Measurements from ENCODE around the gene CCDC77. TPM values are rescaled to one million over a fixed set of nuclear protein-coding genes. Genes with fewer than 3 reads are reported as not detected.
"Not testable (repeated sequence)": the region's sequence is repeated elsewhere in the genome, so short reads cannot be mapped to it uniquely, and the experiment has no call there.

CCDC77 gene
- total and polyA plus RNA-seq, 2 experiments from 2014 or later = 24.7 to 26.7 TPM

- Histone ChIP-seq H3K79me2 (replicated peaks; ENCODE audit: insufficient read depth) (no peaks in the 10 kb centered on the region), H3K4me1 (ENCODE audit: insufficient read depth) (no peaks in the 10 kb centered on the region), H3K4me2 (no peak overlapping the region), H3K9me2 (ENCODE audit: insufficient read depth) (no peaks in the 10 kb centered on the region), H3K4me3 (no peak overlapping the region), H3F3A (replicated peaks; ENCODE audit: low read depth) (no peaks in the 10 kb centered on the region), H2AFZ (no peak overlapping the region), H3K27ac (ENCODE audit: low read depth) (no peak overlapping the region), H3K36me3 (ENCODE audit: insufficient read depth) (peaks cover 35% of the 10 kb centered on the region), H3K27me3 (ENCODE audit: insufficient read depth) (no peaks in the 10 kb centered on the region), H4K20me1 (replicated peaks; ENCODE audit: insufficient read depth) (no peaks in the 10 kb centered on the region)
- peaks cover 58% of the 10 kb centered on the region for H3K36me3 Mint-ChIP-seq (ENCODE audit: low read depth)
- no peaks in the 10 kb centered on the region for H3K4me1 Mint-ChIP-seq
- DNase-seq (ENCODE audit: low spot score) (no peak), ATAC-seq (no peak)
- no peak overlapping the region for H3K27ac Mint-ChIP-seq
- TF ChIP-seq REST (IDR thresholded peaks at IDR 0.05; ENCODE audit: unreplicated experiment) = no peak
- no peak for TF ChIP-seq JUNB (IDR thresholded peaks at IDR 0.05; ENCODE audit: unreplicated experiment)
- TF ChIP-seq EZH2 (IDR thresholded peaks at IDR 0.05; ENCODE audit: low read depth, unreplicated experiment) = no peak
- no peak for TF ChIP-seq POLR2AphosphoS5 (IDR thresholded peaks at IDR 0.05; ENCODE audit: low read depth)
- no peak for TF ChIP-seq ZNF114 (CRISPR knock-in tag; IDR thresholded peaks at IDR 0.05)
- TF ChIP-seq ETS1 (IDR thresholded peaks at IDR 0.05) = no peak
- TF ChIP-seq, protein P1, sequence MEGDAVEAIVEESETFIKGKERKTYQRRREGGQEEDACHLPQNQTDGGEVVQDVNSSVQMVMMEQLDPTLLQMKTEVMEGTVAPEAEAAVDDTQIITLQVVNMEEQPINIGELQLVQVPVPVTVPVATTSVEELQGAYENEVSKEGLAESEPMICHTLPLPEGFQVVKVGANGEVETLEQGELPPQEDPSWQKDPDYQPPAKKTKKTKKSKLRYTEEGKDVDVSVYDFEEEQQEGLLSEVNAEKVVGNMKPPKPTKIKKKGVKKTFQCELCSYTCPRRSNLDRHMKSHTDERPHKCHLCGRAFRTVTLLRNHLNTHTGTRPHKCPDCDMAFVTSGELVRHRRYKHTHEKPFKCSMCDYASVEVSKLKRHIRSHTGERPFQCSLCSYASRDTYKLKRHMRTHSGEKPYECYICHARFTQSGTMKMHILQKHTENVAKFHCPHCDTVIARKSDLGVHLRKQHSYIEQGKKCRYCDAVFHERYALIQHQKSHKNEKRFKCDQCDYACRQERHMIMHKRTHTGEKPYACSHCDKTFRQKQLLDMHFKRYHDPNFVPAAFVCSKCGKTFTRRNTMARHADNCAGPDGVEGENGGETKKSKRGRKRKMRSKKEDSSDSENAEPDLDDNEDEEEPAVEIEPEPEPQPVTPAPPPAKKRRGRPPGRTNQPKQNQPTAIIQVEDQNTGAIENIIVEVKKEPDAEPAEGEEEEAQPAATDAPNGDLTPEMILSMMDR (conservative IDR thresholded peaks at IDR 0.05; ENCODE audit: low read depth in 2 of 2) = no peak
- TF ChIP-seq CREB1 (CRISPR knock-in tag; IDR thresholded peaks at IDR 0.05; ENCODE audit: low read depth) = no peak
- no peaks in the 10 kb centered on the region for H3K9me3 Mint-ChIP-seq
- H3K4me3 Mint-ChIP-seq = no peak overlapping the region
- H3K27me3 Mint-ChIP-seq (ENCODE audit: insufficient read depth, low read depth, poor library complexity) = peaks cover 1% of the 10 kb centered on the region
These were observed 21.1 kb downstream of the CCDC77 start for GRCh38 chr12:422526-422925.

DNA sequence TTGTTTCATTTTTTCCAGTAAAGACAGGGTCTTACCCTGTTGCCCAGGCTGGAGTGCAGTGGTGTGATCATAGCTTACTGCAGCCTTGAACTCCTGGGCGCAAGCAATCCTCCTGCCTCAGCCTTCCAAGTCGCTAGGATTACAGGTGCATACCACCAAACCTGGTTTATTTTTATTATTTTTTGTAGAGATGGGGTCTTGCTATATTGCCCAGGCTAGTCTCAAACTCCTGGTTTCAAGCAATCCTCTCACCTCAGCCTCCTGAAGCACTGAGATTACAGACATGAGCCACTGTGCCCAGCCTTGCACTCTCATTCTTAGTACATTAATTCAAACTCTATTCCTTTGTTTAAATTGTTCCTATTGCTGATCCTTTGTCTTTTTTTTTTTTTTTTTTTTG, 34.3 kb downstream of the CCDC77 start:
- not testable (repeated sequence) for H3K27me3 ChIP-seq (ENCODE audit: insufficient read depth); DNase-seq (ENCODE audit: low spot score); H3K27ac ChIP-seq (ENCODE audit: low read depth); H3K4me1 ChIP-seq (ENCODE audit: insufficient read depth); H3K9me2 ChIP-seq (ENCODE audit: insufficient read depth); ATAC-seq; H3K4me3 ChIP-seq; H3K9me3 Mint-ChIP-seq; H3F3A ChIP-seq (replicated peaks; ENCODE audit: low read depth); H3K27ac Mint-ChIP-seq; H4K20me1 ChIP-seq (replicated peaks; ENCODE audit: insufficient read depth); H2AFZ ChIP-seq; H3K4me2 ChIP-seq; H3K4me1 Mint-ChIP-seq; H3K4me3 Mint-ChIP-seq; H3K27me3 Mint-ChIP-seq (ENCODE audit: insufficient read depth, low read depth, poor library complexity); H3K79me2 ChIP-seq (replicated peaks; ENCODE audit: insufficient read depth)
- peaks cover 77% of the 10 kb centered on the region for H3K36me3 Mint-ChIP-seq (ENCODE audit: low read depth)
- H3K36me3 ChIP-seq (ENCODE audit: insufficient read depth) = peaks cover 64% of the 10 kb centered on the region

All from GM23338 (cell line).